Measurements from ENCODE around the gene CNTFR. TPM values are rescaled to one million over a fixed set of nuclear protein-coding genes. Genes with fewer than 3 reads are reported as not detected.

Gene CNTFR
- total RNA-seq, 1 donor from 2014 or later: 2.5 TPM

GRCh38 chr9:34571481-34571810 is 18.1 kb downstream of the CNTFR start:
- Histone ChIP-seq H3K27ac (no peak overlapping the region), H3K27me3 (ENCODE audit: low read depth) (peaks cover 32% of the 10 kb centered on the region), H3K9me3 (no peaks in the 10 kb centered on the region), H3K4me3 (no peak overlapping the region), H3K4me1 (no peaks in the 10 kb centered on the region), H3K36me3 (no peaks in the 10 kb centered on the region)
- intact Hi-C loops (cut with DNase I): no loop called here
- TF ChIP-seq, protein P1, sequence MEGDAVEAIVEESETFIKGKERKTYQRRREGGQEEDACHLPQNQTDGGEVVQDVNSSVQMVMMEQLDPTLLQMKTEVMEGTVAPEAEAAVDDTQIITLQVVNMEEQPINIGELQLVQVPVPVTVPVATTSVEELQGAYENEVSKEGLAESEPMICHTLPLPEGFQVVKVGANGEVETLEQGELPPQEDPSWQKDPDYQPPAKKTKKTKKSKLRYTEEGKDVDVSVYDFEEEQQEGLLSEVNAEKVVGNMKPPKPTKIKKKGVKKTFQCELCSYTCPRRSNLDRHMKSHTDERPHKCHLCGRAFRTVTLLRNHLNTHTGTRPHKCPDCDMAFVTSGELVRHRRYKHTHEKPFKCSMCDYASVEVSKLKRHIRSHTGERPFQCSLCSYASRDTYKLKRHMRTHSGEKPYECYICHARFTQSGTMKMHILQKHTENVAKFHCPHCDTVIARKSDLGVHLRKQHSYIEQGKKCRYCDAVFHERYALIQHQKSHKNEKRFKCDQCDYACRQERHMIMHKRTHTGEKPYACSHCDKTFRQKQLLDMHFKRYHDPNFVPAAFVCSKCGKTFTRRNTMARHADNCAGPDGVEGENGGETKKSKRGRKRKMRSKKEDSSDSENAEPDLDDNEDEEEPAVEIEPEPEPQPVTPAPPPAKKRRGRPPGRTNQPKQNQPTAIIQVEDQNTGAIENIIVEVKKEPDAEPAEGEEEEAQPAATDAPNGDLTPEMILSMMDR (IDR thresholded peaks at IDR 0.05): no peak
- ATAC-seq: no peak
- no peak for DNase-seq

DNA sequence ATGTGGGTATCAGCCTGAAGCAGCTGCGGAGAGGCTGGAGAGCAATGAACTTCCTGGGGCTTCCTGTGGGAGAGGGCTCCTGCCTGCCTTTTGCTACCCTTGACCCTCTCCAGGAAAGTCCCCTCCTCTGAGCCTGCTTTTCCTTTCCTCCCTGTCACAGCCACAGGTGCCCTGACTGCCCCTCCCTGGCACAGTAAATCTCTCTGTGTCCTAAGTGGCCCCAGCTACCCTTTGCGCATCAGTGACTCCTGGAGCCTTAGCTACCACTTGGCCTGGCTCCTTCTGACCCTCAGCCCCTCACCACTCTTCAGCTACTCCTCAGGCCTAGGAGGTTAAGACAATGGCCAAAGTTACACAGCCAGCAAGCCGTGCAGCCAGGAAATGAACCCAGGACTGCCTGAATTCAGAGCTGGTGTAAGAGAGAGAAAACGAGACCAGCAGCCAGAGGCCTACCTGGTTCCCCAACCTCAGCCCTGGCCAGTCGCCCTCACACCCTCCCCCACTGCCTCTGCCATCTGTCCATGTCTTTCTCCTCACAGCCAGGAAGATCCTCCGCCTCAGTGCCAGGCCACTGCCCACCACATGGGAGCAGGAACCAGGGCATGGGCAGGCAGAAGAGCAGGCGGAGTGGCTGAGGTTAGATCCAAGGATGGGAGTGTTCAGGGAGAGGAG is 18.6 kb downstream of the CNTFR start:
- no peak for DNase-seq
- no peak for ATAC-seq
- TF ChIP-seq, protein P1 (IDR thresholded peaks at IDR 0.05): no peak
- H3K27ac ChIP-seq: no peak overlapping the region
- intact Hi-C loops (cut with DNase I): no loop called here
- no peaks in the 10 kb centered on the region for H3K9me3 ChIP-seq
- H3K4me3 ChIP-seq: no peak overlapping the region
- H3K4me1 ChIP-seq: no peaks in the 10 kb centered on the region
- peaks cover 32% of the 10 kb centered on the region for H3K27me3 ChIP-seq (ENCODE audit: low read depth)
- no peaks in the 10 kb centered on the region for H3K36me3 ChIP-seq

GRCh38 chr9:34570376-34570775 is 19.1 kb downstream of the CNTFR start:
- Histone ChIP-seq H3K9me3 (no peaks in the 10 kb centered on the region), H3K27me3 (ENCODE audit: low read depth) (peaks cover 34% of the 10 kb centered on the region), H3K36me3 (no peaks in the 10 kb centered on the region), H3K4me1 (no peaks in the 10 kb centered on the region), H3K4me3 (no peak overlapping the region), H3K27ac (no peak overlapping the region)
- TF ChIP-seq, protein P1 (IDR thresholded peaks at IDR 0.05): no peak
- intact Hi-C loops (cut with DNase I): no loop called here
- DNase-seq: no peak
- ATAC-seq: no peak

DNA sequence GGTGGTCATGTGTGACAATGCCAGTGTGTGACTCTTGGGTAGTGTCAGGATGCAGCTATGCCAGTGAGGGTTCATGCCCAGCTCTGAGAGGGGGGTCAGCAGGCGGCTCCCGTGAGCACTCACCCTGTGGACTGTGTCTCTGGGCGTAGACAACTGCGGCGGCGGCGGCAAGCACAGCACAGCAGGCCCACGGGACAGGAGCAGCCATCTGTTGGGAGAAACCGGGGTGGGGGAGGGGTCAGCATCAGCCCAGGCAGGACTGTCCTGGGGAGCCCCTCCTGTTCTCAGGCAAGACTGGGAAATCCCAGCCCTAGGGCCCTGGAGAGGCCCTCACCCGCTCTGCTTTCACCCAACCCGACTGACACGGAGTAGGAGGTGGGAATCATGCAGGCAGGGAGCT is 20.8 kb downstream of the CNTFR start:
- ATAC-seq (no peak), DNase-seq (no peak)
- Histone ChIP-seq H3K36me3 (no peaks in the 10 kb centered on the region), H3K27ac (no peak overlapping the region), H3K4me3 (no peak overlapping the region), H3K4me1 (no peaks in the 10 kb centered on the region), H3K9me3 (no peaks in the 10 kb centered on the region), H3K27me3 (ENCODE audit: low read depth) (peaks cover 26% of the 10 kb centered on the region)
- intact Hi-C loops (cut with DNase I): no loop called here
- TF ChIP-seq, protein P1 (IDR thresholded peaks at IDR 0.05): no peak

- TF ChIP-seq, protein P1 (IDR thresholded peaks at IDR 0.05): no peak
- Histone ChIP-seq H3K36me3 (no peaks in the 10 kb centered on the region), H3K9me3 (no peaks in the 10 kb centered on the region), H3K4me1 (no peaks in the 10 kb centered on the region), H3K4me3 (no peak overlapping the region), H3K27ac (no peak overlapping the region), H3K27me3 (ENCODE audit: low read depth) (peaks cover 33% of the 10 kb centered on the region)
- DNase-seq: no peak
- ATAC-seq: no peak
- intact Hi-C loops (cut with DNase I): no loop called here
These were observed 21.4 kb downstream of the CNTFR start for GRCh38 chr9:34568133-34568532.
